NCI-H2171 (cell line): ENCODE results near the gene TMED8.
A peak's percentile ranks its signal among the peaks of the same experiment; 100 is the strongest.
"Not testable (repeated sequence)": the region's sequence is repeated elsewhere in the genome, so short reads cannot be mapped to it uniquely, and the experiment has no call there.

Experiments used
- DNase-seq: peaks from one replicate; lab custom pipeline; 2025; lab: John Stamatoyannopoulos, UW

TMED8 gene

GRCh38 chr14:77322250-77322902 lies 54.5 kb downstream of the TMED8 start:
- DNase-seq, result no peak

GRCh38 chr14:77320238-77320935 lies 56.5 kb downstream of the TMED8 start, which contains the start of gene POMT2:
TSS of gene POMT2 (minus strand) at chr14:77320883. CDS start at chr14:77320681, 202 bp downstream.
- DNase-seq, result peak; percentile 94

GRCh38 chr14:77319422-77319821 lies 57.5 kb downstream of the TMED8 start:
- no peak for DNase-seq

GRCh38 chr14:77318756-77319155 lies 58.1 kb downstream of the TMED8 start:
- DNase-seq, result not testable (repeated sequence)

- DNase-seq, result no peak
Observed at GRCh38 chr14:77318006-77318553, 58.8 kb downstream of the TMED8 start.

GRCh38 chr14:77316872-77317301 lies 60.0 kb downstream of the TMED8 start:
- DNase-seq, result peak; percentile 91

- no peak for DNase-seq
Observed at GRCh38 chr14:77316195-77316505, 60.7 kb downstream of the TMED8 start.

- DNase-seq, result no peak
Observed at GRCh38 chr14:77314539-77315457, 62.1 kb downstream of the TMED8 start.

GRCh38 chr14:77314043-77314442 lies 62.9 kb downstream of the TMED8 start:
- DNase-seq, result no peak

- no peak for DNase-seq
Observed at GRCh38 chr14:77313371-77313770, 63.5 kb downstream of the TMED8 start.

- no peak for DNase-seq
Observed at GRCh38 chr14:77311217-77311616, 65.7 kb downstream of the TMED8 start.

GRCh38 chr14:77310026-77310425 lies 66.9 kb downstream of the TMED8 start:
- DNase-seq, result no peak

GRCh38 chr14:77309131-77309530 lies 67.8 kb downstream of the TMED8 start:
- no peak for DNase-seq

- no peak for DNase-seq
Observed at GRCh38 chr14:77306851-77307496, 69.9 kb downstream of the TMED8 start.

- no peak for DNase-seq
Observed at GRCh38 chr14:77306416-77306815, 70.5 kb downstream of the TMED8 start.

- DNase-seq, result no peak
Observed at GRCh38 chr14:77305696-77306095, 71.2 kb downstream of the TMED8 start.

- DNase-seq, result no peak
Observed at GRCh38 chr14:77303417-77304156, 73.3 kb downstream of the TMED8 start.

- DNase-seq, result no peak
Observed at GRCh38 chr14:77302926-77303325, 74.0 kb downstream of the TMED8 start.

GRCh38 chr14:77301103-77301502 lies 75.8 kb downstream of the TMED8 start:
- peak; percentile 40 for DNase-seq

- DNase-seq, result no peak
Observed at GRCh38 chr14:77299771-77300170, 77.1 kb downstream of the TMED8 start.

GRCh38 chr14:77296906-77297305 lies 80.0 kb downstream of the TMED8 start:
- DNase-seq, result no peak
